Stomach (tissue), 9 donors: Measurements from ENCODE around the gene THBS4. TPM values are rescaled to one million over a fixed set of nuclear protein-coding genes. Genes with fewer than 3 reads are reported as not detected.

Experiments used
- DNase-seq, 2 donors: peaks; one replicate each; pipeline versions ENCODE4 v3.0.0 to v3.0.0-alpha.2; 2013 to 2019
- H3K27ac ChIP-seq, 5 donors: fragments of 200-600 bp in 4 of 5; sonication (generic) in 4 of 5; one replicate each; pipeline ENCODE4 v1.5.1; 2013 to 2019; ENCODE audit warnings: mild to moderate bottlenecking in 1 of 5, moderate library complexity in 1 of 5
- H3K27me3 ChIP-seq, 3 donors: fragments of 200-600 bp; sonication (generic); one replicate each; pipeline ENCODE4 v1.5.1; 2017 to 2019; ENCODE audit warnings: mixed run types in 1 of 3
- H3K36me3 ChIP-seq, 4 donors: fragments of 200-600 bp; sonication (generic); 1 replicate in 3 of 4; 2 replicates in 1 of 4; pipeline ENCODE4 v1.5.1; 2016 to 2019
- H3K4me1 ChIP-seq, 4 donors: fragments of 200-600 bp; sonication (generic); one replicate each; pipeline ENCODE4 v1.5.1; 2016 to 2019
- H3K4me3 ChIP-seq, 4 donors: fragments of 200-600 bp; sonication (generic) in 3 of 4; one replicate each; pipeline ENCODE4 v1.5.1; 2016 to 2019; ENCODE audit warnings: mild to moderate bottlenecking in 1 of 4
- H3K9me3 ChIP-seq, 4 donors: fragments of 200-600 bp; sonication (generic); one replicate each; pipeline ENCODE4 v1.5.1; 2016 to 2019
- EP300 ChIP-seq: sonication (generic); formaldehyde crosslinking; IDR thresholded peaks from one replicate; pipeline ENCODE4 v1.6.1; 2017; ENCODE audit warnings: antibody characterized with exemption
- POLR2A ChIP-seq, 4 donors: fragments of 450-650 bp; IDR thresholded peaks; one replicate each; pipeline ENCODE4 v1.6.1; 2016; ENCODE audit warnings: antibody characterized with exemption in 4 of 4, control low read depth in 2 of 4, mild to moderate bottlenecking in 1 of 4, moderate library complexity in 1 of 4
- POLR2AphosphoS5 ChIP-seq, 3 donors: sonication (generic); formaldehyde crosslinking; IDR thresholded peaks; one replicate each; pipeline ENCODE4 v1.6.1; 2016; ENCODE audit warnings: antibody characterized with exemption in 3 of 3
- WGBS, 5 donors: extraction: QIAGEN DNeasy Blood & Tissue Kit in 3 of 5; methylation state at CpG; one replicate each; pipeline versions ENCODE4 v1.1.5 to v1.1.7; 2013 to 2018; 5-methylcytosine and 5-hydroxymethylcytosine counted together
- intact Hi-C: fragments of 100-400 bp; cut with DNase I; formaldehyde crosslinking; loops from one replicate; pipeline ENCODE4 v1.15.1; 2023; ENCODE audit warnings: low total_unique reads
- polyA plus RNA-seq, 3 donors: library from polyadenylated mRNA; stranded (reverse); fragments of 200-250 nt; gene quantifications; one replicate each; pipeline ENCODE4 v1.2.3, GENCODE V29; 2013
- total RNA-seq, 5 donors: library from RNA; depleted of rRNA; stranded (reverse); fragments of >200 nt; gene quantifications; one replicate each; pipeline versions ENCODE4 v1.1.0 to v1.2.3, GENCODE V29; 2014 to 2016
- TF ChIP-seq, protein P1 (sequence below), 7 experiments: fragments of 450-650 bp in 4 of 7; fragments of 200-600 bp in 3 of 7; sonication (generic) in 3 of 7; IDR thresholded peaks; one replicate each; pipeline ENCODE4 v1.5.1; 2016 to 2019; ENCODE audit warnings: antibody characterized with exemption in 7 of 7, control low read depth in 2 of 7, mild to moderate bottlenecking in 1 of 7
- donor health status: healthy with polysubstance abuse.
- donor health status: Bipolar disorder and iron deficiency.
- donor health status: healthy.

THBS4 gene
- total and polyA plus RNA-seq, 8 donors = 0.19 to 38.2 (median 6.7) TPM; not detected in 1

DNA sequence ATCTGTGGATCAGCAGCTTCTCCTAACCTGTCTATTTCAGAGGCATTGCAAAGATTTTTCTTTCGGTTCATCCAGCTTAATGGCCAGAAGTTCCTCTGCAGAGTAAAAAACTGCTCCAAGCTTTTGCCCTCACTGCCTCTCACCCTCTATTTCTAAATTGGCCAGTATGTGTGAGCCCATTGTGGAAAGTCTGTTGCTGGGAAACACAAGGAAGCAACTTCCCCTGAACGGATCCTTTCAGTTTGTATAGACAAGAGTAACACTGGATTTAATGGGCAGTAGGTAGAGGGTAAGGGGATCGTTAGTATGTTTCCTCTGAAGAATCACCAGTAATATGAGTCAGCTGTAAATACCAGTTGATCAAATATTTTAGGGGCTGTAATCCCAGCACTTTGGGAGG, 7.2 kb downstream of the THBS4 start:
- no peaks in the 10 kb centered on the region for H3K9me3 ChIP-seq
- no peak overlapping the region for H3K27ac ChIP-seq
- intact Hi-C loops = no loop called here
- H3K36me3 ChIP-seq = no peaks in the 10 kb centered on the region
- no peaks in the 10 kb centered on the region for H3K4me1 ChIP-seq
- peaks cover 0 to 8% (median 0%) of the 10 kb centered on the region in 3 donors for H3K27me3 ChIP-seq
- WGBS, 5 donors = 55 to 72% (median 57%) methylated on average over 3 of the region's 3 CpGs
- H3K4me3 ChIP-seq = no peak overlapping the region
- no peak for DNase-seq
- TF ChIP-seq EP300 (no peak), POLR2A (IDR thresholded peaks at IDR 0.05) (no peak), POLR2AphosphoS5 (IDR thresholded peaks at IDR 0.05) (no peak)
- TF ChIP-seq, protein P1, sequence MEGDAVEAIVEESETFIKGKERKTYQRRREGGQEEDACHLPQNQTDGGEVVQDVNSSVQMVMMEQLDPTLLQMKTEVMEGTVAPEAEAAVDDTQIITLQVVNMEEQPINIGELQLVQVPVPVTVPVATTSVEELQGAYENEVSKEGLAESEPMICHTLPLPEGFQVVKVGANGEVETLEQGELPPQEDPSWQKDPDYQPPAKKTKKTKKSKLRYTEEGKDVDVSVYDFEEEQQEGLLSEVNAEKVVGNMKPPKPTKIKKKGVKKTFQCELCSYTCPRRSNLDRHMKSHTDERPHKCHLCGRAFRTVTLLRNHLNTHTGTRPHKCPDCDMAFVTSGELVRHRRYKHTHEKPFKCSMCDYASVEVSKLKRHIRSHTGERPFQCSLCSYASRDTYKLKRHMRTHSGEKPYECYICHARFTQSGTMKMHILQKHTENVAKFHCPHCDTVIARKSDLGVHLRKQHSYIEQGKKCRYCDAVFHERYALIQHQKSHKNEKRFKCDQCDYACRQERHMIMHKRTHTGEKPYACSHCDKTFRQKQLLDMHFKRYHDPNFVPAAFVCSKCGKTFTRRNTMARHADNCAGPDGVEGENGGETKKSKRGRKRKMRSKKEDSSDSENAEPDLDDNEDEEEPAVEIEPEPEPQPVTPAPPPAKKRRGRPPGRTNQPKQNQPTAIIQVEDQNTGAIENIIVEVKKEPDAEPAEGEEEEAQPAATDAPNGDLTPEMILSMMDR (IDR thresholded peaks at IDR 0.05) = no peak

DNA sequence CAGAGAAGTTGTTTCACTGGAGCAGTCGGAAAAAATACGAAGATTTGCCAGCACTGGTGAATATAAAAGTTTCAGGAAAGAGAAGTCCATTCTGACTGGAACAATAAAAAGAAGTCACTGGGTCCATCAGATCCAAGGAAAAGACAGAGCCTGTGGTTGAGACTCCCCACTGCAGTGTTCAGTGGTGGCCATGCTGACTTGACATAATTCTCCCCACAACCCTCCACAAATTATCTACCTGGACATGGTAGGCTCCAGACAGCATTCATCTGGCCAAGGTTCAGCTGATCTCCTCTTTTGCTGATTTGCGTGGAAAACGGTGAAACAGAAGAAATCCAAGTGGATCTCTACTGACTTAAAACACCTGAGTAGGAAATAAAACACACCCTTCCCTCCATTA, 8.0 kb downstream of the THBS4 start:
- WGBS, 5 donors = 85 to 95% (median 92%) methylated on average over 4 of the region's 4 CpGs

DNA sequence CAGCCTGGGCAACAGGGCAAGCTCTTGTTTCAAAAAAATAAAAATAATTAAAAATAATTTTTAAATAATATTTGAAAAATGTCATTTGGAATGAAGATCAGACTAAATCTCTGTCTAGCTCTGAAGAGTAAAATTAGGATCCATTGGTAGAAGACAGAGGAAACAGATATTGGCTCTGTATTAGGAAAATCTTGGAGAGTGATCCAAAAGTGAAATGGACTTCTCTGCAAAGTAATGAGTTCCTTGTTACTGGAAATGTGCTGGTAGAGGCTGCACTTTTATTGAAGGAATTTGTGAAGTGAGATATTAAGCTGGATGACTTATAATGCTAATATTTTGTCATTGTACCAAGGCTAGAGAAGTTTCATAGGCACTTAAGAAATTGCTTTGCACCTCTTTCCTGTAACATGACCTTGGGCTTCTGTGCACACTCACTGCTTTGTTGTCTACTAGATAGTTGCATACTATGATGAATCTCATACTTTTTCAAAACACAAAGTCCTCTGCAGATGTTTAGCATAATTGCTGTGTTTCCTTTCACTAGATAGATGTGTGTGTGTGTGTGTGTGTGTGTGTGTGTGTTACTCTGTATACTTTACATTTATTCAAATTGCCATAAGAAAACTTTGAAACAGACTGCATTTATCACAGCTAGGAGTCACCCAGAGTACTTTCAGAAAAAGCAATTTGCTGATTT, 13.1 kb downstream of the THBS4 start:
- no peaks in the 10 kb centered on the region for H3K4me1 ChIP-seq
- DNase-seq = no peak
- H3K36me3 ChIP-seq = no peaks in the 10 kb centered on the region
- H3K27ac ChIP-seq = no peak overlapping the region
- intact Hi-C loops = no loop called here
- TF ChIP-seq POLR2A (IDR thresholded peaks at IDR 0.05) (no peak), EP300 (no peak), POLR2AphosphoS5 (IDR thresholded peaks at IDR 0.05) (no peak)
- TF ChIP-seq, protein P1 (IDR thresholded peaks at IDR 0.05) = no peak
- H3K27me3 ChIP-seq = no peaks in the 10 kb centered on the region
- H3K9me3 ChIP-seq = no peaks in the 10 kb centered on the region
- no peak overlapping the region for H3K4me3 ChIP-seq

More for the DNA sequence above, 8.0 kb downstream of the THBS4 start:
- Histone ChIP-seq H3K4me3 (no peak overlapping the region), H3K36me3 (no peaks in the 10 kb centered on the region), H3K27ac (no peak overlapping the region), H3K9me3 (no peaks in the 10 kb centered on the region), H3K27me3 (peaks cover 0 to 7% (median 0%) of the 10 kb centered on the region in 3 donors), H3K4me1 (no peaks in the 10 kb centered on the region)
- no peak for DNase-seq
- TF ChIP-seq EP300 (no peak), POLR2AphosphoS5 (IDR thresholded peaks at IDR 0.05) (no peak)
- TF ChIP-seq, protein P1 (IDR thresholded peaks at IDR 0.05) = no peak
- intact Hi-C loops = no loop called here

DNA sequence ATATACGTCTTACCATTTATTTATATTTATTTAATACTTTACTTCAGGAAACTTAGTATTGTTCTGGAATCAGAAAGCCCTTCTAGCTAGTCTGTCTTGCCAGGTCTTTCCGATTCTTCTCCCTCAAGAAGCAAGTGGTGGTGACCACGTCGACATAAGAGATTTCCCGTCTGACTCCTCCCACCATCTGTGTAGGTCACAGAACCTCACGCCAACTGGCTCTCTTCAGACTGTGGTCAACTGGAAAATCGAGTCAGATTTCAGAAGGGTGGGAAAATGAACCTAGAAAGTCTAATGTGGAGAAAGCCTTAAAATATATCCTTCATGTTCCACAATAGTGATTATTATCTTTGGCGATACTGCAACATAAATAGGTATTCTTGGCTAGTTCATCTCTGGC, 17.3 kb downstream of the THBS4 start:
- Histone ChIP-seq H3K4me1 (no peaks in the 10 kb centered on the region), H3K36me3 (no peaks in the 10 kb centered on the region), H3K27me3 (no peaks in the 10 kb centered on the region), H3K4me3 (no peak overlapping the region), H3K9me3 (no peaks in the 10 kb centered on the region), H3K27ac (no peak overlapping the region)
- intact Hi-C loops = no loop called here
- no peak for DNase-seq
- WGBS, 5 donors = 83 to 87% (median 86%) methylated on average over 8 of the region's 8 CpGs
- no peak for TF ChIP-seq POLR2A (IDR thresholded peaks at IDR 0.05)
- TF ChIP-seq, protein P1 (IDR thresholded peaks at IDR 0.05) = no peak
- TF ChIP-seq EP300 = no peak
- TF ChIP-seq POLR2AphosphoS5 (IDR thresholded peaks at IDR 0.05) = no peak
